CD14-positive monocyte (primary cell): ENCODE data around the gene UQCR10. TPM values are rescaled to one million over a fixed set of nuclear protein-coding genes. Genes with fewer than 3 reads are reported as not detected.

Experiments
- DNase-seq, 3 donors: peaks; one replicate each; pipeline ENCODE4 v3.0.0-alpha.2; 2011 to 2022
- H2AFZ ChIP-seq: 2 replicates; pipeline ENCODE4 v1.6.0; 2012; ENCODE audit warnings: mild to moderate bottlenecking, low read depth, low read length, inconsistent platforms; ENCODE audit not compliant: insufficient read depth, poor library complexity, severe bottlenecking
- H3K27ac ChIP-seq, 2 donors: 1 replicate in 1 of 2; 2 replicates in 1 of 2; pipeline ENCODE4 v1.5.1; 2012 to 2013; ENCODE audit warnings: low read length in 2 of 2, control low read depth in 1 of 2, inconsistent platforms in 1 of 2, low read depth in 1 of 2, mild to moderate bottlenecking in 1 of 2
- H3K27me3 ChIP-seq, 2 donors: one replicate each; pipeline versions ENCODE4 v1.6.0 to v1.6.1; 2011 to 2013; ENCODE audit warnings: low read length in 2 of 2; ENCODE audit not compliant: control insufficient read depth in 2 of 2, insufficient read depth in 2 of 2
- H3K36me3 ChIP-seq, 2 donors: replicated peaks in 1 of 2; 1 replicate in 1 of 2; 2 replicates in 1 of 2; pipeline versions ENCODE4 v1.5.1 to v1.6.1; 2012 to 2013; ENCODE audit warnings: low read length in 2 of 2, control low read depth in 1 of 2, inconsistent platforms in 1 of 2, mild to moderate bottlenecking in 1 of 2; ENCODE audit not compliant: insufficient read depth in 2 of 2, control insufficient read depth in 1 of 2
- H3K4me1 ChIP-seq, 2 donors: 1 replicate in 1 of 2; 2 replicates in 1 of 2; pipeline versions ENCODE4 v1.5.1 to v1.6.1; 2012 to 2013; ENCODE audit warnings: low read length in 2 of 2, control low read depth in 1 of 2, inconsistent platforms in 1 of 2, mild to moderate bottlenecking in 1 of 2, moderate library complexity in 1 of 2; ENCODE audit not compliant: insufficient read depth in 2 of 2, control insufficient read depth in 1 of 2
- H3K4me2 ChIP-seq: replicated peaks from 2 replicates; pipeline ENCODE3; 2012; ENCODE audit warnings: low read length, moderate library complexity, mild to moderate bottlenecking; ENCODE audit not compliant: poor library complexity, severe bottlenecking; ENCODE audit errors: extremely low read depth
- H3K4me3 ChIP-seq, 3 experiments: fragments of 200-600 bp in 1 of 3; sonication (generic) in 1 of 3; replicated peaks in 1 of 3; 1 replicate in 2 of 3; 2 replicates in 1 of 3; pipeline ENCODE4 v1.5.1; 2011 to 2013; ENCODE audit warnings: low read length in 3 of 3, mild to moderate bottlenecking in 3 of 3, control low read depth in 2 of 3, low read depth in 2 of 3, inconsistent platforms in 1 of 3, moderate library complexity in 1 of 3
- H3K79me2 ChIP-seq: 2 replicates; pipeline ENCODE4 v1.6.0; 2012; ENCODE audit warnings: mild to moderate bottlenecking, control low read depth, inconsistent platforms, low read length, moderate library complexity; ENCODE audit not compliant: insufficient read depth
- H3K9ac ChIP-seq: 2 replicates; pipeline ENCODE4 v1.6.0; 2017; ENCODE audit warnings: low read length, mild to moderate bottlenecking; ENCODE audit not compliant: insufficient read depth, poor library complexity, severe bottlenecking
- H3K9me3 ChIP-seq, 2 donors: replicated peaks in 1 of 2; 1 replicate in 1 of 2; 2 replicates in 1 of 2; pipeline versions ENCODE4 v1.5.1 to v1.6.1; 2012 to 2013; ENCODE audit warnings: low read length in 2 of 2, control low read depth in 1 of 2; ENCODE audit not compliant: control insufficient read depth in 1 of 2, insufficient read depth in 1 of 2
- H4K20me1 ChIP-seq: 2 replicates; pipeline ENCODE4 v1.6.0; 2012; ENCODE audit warnings: mild to moderate bottlenecking, low read length, control low read depth, moderate library complexity; ENCODE audit not compliant: insufficient read depth
- H3K27ac Mint-ChIP-seq, 7 donors: one replicate each; pipeline ENCODE4 v1.8.0; 2020; ENCODE audit warnings: mild to moderate bottlenecking in 7 of 7, mixed read lengths in 7 of 7, moderate library complexity in 6 of 7, inconsistent platforms in 2 of 7
- H3K27me3 Mint-ChIP-seq, 3 donors: one replicate each; pipeline ENCODE4 v1.8.0; 2021 to 2022; ENCODE audit warnings: low read depth in 3 of 3, mild to moderate bottlenecking in 3 of 3, mixed read lengths in 3 of 3, moderate library complexity in 3 of 3, inconsistent platforms in 1 of 3
- H3K36me3 Mint-ChIP-seq, 2 donors: one replicate each; pipeline ENCODE4 v1.8.0; 2020; ENCODE audit warnings: mixed read lengths in 2 of 2, inconsistent platforms in 1 of 2, mild to moderate bottlenecking in 1 of 2
- H3K4me1 Mint-ChIP-seq: one replicate; pipeline ENCODE4 v1.8.0; 2020; ENCODE audit warnings: mild to moderate bottlenecking, mixed read lengths
- H3K4me3 Mint-ChIP-seq, 2 donors: one replicate each; pipeline ENCODE4 v1.8.0; 2020; ENCODE audit warnings: mild to moderate bottlenecking in 2 of 2, mixed read lengths in 2 of 2, moderate library complexity in 1 of 2
- H3K9me3 Mint-ChIP-seq, 7 donors: one replicate each; pipeline ENCODE4 v1.8.0; 2020 to 2022; ENCODE audit warnings: mixed read lengths in 7 of 7, mild to moderate bottlenecking in 6 of 7, moderate library complexity in 6 of 7, inconsistent platforms in 2 of 7
- CTCF ChIP-seq: fragments of 200-600 bp; IDR thresholded peaks from one replicate; pipeline ENCODE4 v1.8.0; 2022; ENCODE audit warnings: antibody characterized with exemption, mild to moderate bottlenecking
- WGBS: methylation state at CpG from one replicate; pipeline ENCODE4 v1.1.5; 2013; ENCODE audit warnings: missing lambda C conversion rate; ENCODE audit not compliant: insufficient coverage; 5-methylcytosine and 5-hydroxymethylcytosine counted together
- intact Hi-C, 2 donors: fragments of 100-400 bp; cut with micrococcal nuclease; formaldehyde crosslinking; loops; one replicate each; pipeline versions ENCODE4 v1.15.0 to v1.15.1; 2023
- polyA plus RNA-seq, 3 donors: library from polyadenylated mRNA; depleted of rRNA in 1 of 3; unstranded in 2 of 3; stranded (reverse) in 1 of 3; fragments of 300-500 nt in 2 of 3; fragments of >200 nt in 1 of 3; fragmentation: Illumina TruSeq in 2 of 3; gene quantifications; 1 replicate in 2 of 3; 2 replicates in 1 of 3; pipeline ENCODE4 v1.2.3, GENCODE V29; 2012 to 2021

UQCR10 gene
- polyA plus RNA-seq, 3 donors: 99.0 to 314 (median 287) TPM

DNA sequence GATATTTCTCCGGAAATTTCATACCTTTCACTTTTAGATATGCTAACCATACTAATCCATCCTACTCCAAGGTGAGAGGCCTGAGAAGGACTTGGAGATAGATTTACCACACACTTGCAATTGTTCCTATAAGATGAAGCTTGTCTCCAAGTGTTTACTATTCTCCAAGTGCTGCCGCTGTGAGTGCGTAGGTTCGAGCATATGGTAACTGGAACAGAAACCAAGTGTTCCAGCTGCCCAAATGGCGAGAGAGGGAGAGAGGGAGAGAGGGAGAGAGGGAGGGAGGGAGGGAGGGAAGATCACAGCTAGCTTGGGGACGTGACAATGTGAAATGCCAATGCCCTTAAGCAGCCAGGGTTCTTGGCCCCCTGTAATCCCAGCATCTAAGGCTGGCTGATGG, 49.4 kb downstream of the UQCR10 start:
- Histone ChIP-seq H3K36me3 (peaks cover 75 to 88% of the 10 kb centered on the region in 2 donors), H3K4me2 (no peak overlapping the region), H3K4me3 (no peak overlapping the region), H4K20me1 (no peaks in the 10 kb centered on the region), H3K79me2 (no peaks in the 10 kb centered on the region), H3K27me3 (no peaks in the 10 kb centered on the region), H3K27ac (no peak overlapping the region), H3K9me3 (no peaks in the 10 kb centered on the region), H3K4me1 (peaks cover 13 to 15% of the 10 kb centered on the region in 2 donors), H3K9ac (no peak overlapping the region), H2AFZ (no peak overlapping the region)
- Mint-ChIP-seq H3K27me3 (no peaks in the 10 kb centered on the region), H3K36me3 (peaks cover 79 to 87% of the 10 kb centered on the region in 2 donors), H3K27ac (peak overlapping the region in 2 of 7 donors; percentile 38 to 57), H3K4me3 (no peak overlapping the region), H3K9me3 (no peaks in the 10 kb centered on the region), H3K4me1 (peaks cover 11% of the 10 kb centered on the region)
- no peak for TF ChIP-seq CTCF
- DNase-seq: no peak
- WGBS: 94% methylated on average over 5 of the region's 6 CpGs
- intact Hi-C loops: no loop called here

DNA sequence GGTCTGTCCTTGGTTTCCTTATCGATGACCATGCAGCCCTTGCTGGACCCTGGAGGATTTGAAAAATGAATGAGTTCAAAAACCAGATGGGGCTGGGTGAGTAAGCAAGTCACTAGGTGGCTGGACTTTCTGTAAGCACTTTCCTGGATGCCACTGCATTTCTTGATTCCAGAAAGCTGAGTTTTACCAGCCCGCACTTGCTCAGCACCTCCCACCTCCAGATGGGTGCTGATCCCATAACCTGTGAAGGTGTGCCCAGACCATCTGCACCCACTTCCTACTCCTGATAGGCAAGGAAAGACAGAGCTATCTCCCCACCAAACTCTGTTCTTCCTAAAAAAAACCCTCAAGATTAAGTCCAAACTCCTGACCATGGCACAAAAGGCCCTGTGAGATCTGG, 49.8 kb downstream of the UQCR10 start:
- DNase-seq: no peak
- Mint-ChIP-seq H3K4me3 (no peak overlapping the region), H3K9me3 (no peaks in the 10 kb centered on the region), H3K27me3 (no peaks in the 10 kb centered on the region), H3K27ac (peak overlapping the region in 4 of 7 donors; percentile 15 to 50 (median 33)), H3K4me1 (peaks cover 16% of the 10 kb centered on the region), H3K36me3 (peaks cover 75 to 83% of the 10 kb centered on the region in 2 donors)
- no peak overlapping the region for H3K4me2 ChIP-seq
- intact Hi-C loops: no loop called here
- H3K4me3 ChIP-seq: no peak overlapping the region
- H3K36me3 ChIP-seq: peaks cover 71 to 83% of the 10 kb centered on the region in 2 donors
- WGBS: 100% methylated on average over 2 of the region's 2 CpGs
- no peaks in the 10 kb centered on the region for H3K9me3 ChIP-seq
- no peak for TF ChIP-seq CTCF
- H3K79me2 ChIP-seq: no peaks in the 10 kb centered on the region
- H3K27ac ChIP-seq: no peak overlapping the region
- H4K20me1 ChIP-seq: peaks cover 4% of the 10 kb centered on the region
- no peak overlapping the region for H2AFZ ChIP-seq
- H3K27me3 ChIP-seq: no peaks in the 10 kb centered on the region
- peaks cover 17 to 20% of the 10 kb centered on the region in 2 donors for H3K4me1 ChIP-seq
- H3K9ac ChIP-seq: no peak overlapping the region
